ENCODE data around the gene METAP2. TPM values are rescaled to one million over a fixed set of nuclear protein-coding genes. Genes with fewer than 3 reads are reported as not detected.

METAP2 gene
- total RNA-seq, 2 donors from 2014 or later = 40.8 to 52.1 TPM

DNA sequence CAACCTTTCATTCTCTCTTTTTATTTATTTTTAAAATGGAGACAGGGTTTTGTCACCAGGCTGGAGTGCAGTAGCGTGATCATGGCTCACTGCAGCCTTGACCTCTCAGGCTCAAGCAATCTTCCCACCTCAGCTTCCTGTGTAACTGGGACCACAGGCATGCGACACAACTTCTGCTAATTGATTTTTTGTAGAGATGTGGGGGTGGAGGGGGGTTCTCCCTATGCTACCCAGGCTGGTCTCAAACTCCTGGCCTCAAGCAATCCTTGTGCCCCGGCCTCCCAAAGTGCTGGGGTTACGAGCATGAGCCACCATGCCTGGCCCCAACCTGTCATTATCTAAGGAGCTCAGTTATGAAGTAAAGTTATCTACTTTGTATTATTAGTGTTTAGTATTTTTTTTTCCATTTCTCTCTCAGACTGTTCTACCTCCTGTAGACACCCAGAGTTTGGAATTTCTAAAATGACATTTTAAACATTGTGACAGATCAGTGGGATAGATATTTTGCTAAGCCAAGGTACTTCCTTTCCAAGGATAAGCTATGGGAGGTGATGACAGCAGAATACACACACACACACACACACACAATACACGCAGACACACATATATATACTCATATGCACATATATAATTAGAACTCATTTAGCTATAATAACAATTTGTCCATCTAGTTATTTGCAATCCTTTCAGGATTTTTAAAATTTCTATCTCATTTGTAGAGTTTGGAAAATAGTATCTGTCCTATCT, 79.4 kb downstream of the METAP2 start:
- Histone ChIP-seq H3K27me3 (no peaks in the 10 kb centered on the region), H3K9me3 (peaks cover 0 to 11% of the 10 kb centered on the region in 2 donors), H3K27ac (no peak overlapping the region), H3K4me1 (no peaks in the 10 kb centered on the region), H3K4me3 (no peak overlapping the region), H3K36me3 (no peaks in the 10 kb centered on the region)
- TF ChIP-seq, protein P1, sequence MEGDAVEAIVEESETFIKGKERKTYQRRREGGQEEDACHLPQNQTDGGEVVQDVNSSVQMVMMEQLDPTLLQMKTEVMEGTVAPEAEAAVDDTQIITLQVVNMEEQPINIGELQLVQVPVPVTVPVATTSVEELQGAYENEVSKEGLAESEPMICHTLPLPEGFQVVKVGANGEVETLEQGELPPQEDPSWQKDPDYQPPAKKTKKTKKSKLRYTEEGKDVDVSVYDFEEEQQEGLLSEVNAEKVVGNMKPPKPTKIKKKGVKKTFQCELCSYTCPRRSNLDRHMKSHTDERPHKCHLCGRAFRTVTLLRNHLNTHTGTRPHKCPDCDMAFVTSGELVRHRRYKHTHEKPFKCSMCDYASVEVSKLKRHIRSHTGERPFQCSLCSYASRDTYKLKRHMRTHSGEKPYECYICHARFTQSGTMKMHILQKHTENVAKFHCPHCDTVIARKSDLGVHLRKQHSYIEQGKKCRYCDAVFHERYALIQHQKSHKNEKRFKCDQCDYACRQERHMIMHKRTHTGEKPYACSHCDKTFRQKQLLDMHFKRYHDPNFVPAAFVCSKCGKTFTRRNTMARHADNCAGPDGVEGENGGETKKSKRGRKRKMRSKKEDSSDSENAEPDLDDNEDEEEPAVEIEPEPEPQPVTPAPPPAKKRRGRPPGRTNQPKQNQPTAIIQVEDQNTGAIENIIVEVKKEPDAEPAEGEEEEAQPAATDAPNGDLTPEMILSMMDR (IDR thresholded peaks at IDR 0.05) = no peak
- DNase-seq (ENCODE audit: low spot score) = no peak

GRCh38 chr12:95554532-95555071, 80.7 kb downstream of the METAP2 start:
- H3K36me3 ChIP-seq = no peaks in the 10 kb centered on the region
- peaks cover 0 to 3% of the 10 kb centered on the region in 2 donors for H3K9me3 ChIP-seq
- no peak overlapping the region for H3K27ac ChIP-seq
- TF ChIP-seq, protein P1 (IDR thresholded peaks at IDR 0.05) = no peak
- no peak for DNase-seq (ENCODE audit: low spot score)
- no peak overlapping the region for H3K4me3 ChIP-seq
- no peaks in the 10 kb centered on the region for H3K27me3 ChIP-seq
- H3K4me1 ChIP-seq = no peaks in the 10 kb centered on the region

GRCh38 chr12:95557625-95558024, 83.7 kb downstream of the METAP2 start:
- Histone ChIP-seq H3K36me3 (no peaks in the 10 kb centered on the region), H3K27ac (no peak overlapping the region), H3K4me3 (no peak overlapping the region), H3K9me3 (no peaks in the 10 kb centered on the region), H3K27me3 (no peaks in the 10 kb centered on the region), H3K4me1 (no peaks in the 10 kb centered on the region)
- TF ChIP-seq, protein P1 (IDR thresholded peaks at IDR 0.05) = no peak
- no peak for DNase-seq (ENCODE audit: low spot score)

Other genes starting within 250 kb of the METAP2 start
- 1 to 10 TPM; 1.4 to 1.9 TPM for gene USP44, start 77.3 kb downstream of the METAP2 start, total RNA-seq

Measured in right atrium auricular region (tissue), 2 donors.